ENCODE measurements around the gene IGFBP6.

The IGFBP6 gene

DNA sequence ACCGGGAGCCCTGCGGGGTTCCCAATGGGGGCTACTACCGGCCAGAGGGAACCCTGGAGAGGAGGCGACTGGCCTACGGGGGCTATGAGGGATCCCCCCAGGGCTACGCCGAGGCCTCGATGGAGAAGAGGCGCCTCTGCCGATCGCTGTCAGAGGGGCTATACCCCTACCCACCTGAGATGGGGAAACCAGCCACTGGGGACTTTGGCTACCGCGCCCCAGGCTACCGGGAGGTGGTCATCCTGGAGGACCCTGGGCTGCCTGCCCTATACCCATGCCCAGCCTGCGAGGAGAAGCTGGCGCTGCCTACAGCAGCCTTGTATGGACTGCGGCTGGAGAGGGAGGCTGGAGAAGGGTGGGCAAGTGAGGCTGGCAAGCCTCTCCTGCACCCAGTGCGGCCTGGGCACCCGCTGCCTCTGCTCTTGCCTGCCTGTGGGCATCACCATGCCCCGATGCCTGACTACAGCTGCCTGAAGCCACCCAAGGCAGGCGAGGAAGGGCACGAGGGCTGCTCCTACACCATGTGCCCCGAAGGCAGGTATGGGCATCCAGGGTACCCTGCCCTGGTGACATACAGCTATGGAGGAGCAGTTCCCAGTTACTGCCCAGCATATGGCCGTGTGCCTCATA is 37.9 kb upstream of the IGFBP6 start:
- DNase-seq = no peak

DNA sequence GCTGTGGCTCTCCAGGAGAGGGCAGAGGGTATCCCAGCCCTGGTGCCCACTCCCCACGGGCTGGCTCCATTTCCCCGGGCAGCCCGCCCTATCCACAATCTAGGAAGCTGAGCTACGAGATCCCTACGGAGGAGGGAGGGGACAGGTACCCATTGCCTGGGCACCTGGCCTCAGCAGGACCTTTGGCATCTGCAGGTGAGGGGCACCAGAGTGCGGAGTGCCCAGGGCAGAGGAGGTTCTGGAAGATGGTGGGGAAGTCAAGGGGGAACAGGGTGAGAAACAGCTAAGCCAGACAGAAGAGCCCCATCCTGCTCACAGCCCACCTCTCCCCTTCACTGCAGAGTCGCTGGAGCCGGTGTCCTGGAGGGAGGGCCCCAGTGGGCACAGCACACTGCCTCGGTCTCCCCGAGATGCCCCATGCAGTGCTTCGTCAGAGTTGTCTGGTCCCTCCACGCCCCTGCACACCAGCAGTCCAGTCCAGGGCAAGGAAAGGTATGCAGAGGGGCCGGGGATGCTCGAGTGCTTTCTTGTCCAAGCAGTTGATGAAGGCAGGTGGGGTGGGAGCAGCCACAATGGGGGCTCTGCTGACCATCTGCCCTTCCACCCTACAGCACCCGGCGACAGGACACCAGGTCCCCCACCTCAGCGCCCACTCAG is 37.3 kb upstream of the IGFBP6 start:
- no peak for DNase-seq

DNA sequence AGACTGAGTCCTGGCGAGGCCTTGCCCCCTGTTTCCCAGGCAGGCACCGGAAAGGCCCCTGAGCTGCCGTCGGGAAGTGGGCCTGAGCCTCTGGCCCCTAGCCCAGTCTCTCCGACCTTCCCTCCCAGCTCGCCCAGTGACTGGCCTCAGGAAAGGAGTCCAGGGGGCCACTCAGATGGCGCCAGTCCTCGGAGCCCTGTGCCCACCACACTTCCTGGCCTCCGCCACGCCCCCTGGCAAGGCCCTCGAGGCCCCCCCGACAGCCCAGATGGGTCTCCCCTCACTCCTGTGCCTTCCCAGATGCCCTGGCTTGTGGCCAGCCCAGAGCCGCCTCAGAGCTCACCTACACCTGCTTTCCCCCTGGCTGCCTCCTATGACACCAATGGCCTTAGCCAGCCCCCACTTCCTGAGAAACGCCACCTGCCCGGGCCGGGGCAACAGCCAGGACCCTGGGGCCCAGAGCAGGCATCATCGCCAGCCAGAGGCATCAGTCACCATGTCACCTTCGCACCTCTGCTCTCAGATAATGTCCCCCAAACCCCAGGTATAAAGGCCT is 36.7 kb upstream of the IGFBP6 start:
- no peak for DNase-seq

DNA sequence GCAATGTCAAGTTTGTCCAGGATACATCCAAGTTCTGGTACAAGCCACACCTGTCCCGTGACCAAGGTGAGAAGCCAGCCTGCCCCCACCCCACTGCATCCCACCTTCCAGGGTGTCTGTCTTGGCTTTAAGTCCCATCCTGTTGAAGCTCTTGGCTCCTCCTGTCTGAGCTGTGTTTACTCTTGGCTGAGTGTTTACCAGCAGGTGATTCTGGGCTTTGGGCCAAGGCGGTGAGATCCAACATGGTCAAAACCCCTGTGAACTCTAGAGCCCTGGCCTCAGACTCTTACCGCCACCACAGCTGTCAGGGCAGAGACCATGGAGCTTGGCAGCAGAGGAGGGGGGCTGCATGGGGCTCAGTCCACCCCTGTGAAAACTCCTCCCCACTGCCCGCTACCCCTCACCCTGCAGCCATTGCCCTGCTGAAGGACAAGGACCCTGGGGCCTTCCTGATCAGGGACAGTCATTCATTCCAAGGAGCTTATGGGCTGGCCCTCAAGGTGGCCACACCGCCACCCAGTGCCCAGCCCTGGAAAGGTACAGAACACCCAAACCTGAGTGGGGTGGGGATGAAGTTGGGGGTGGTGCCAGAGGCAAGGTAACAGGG is 36.0 kb upstream of the IGFBP6 start:
- no peak for DNase-seq

DNA sequence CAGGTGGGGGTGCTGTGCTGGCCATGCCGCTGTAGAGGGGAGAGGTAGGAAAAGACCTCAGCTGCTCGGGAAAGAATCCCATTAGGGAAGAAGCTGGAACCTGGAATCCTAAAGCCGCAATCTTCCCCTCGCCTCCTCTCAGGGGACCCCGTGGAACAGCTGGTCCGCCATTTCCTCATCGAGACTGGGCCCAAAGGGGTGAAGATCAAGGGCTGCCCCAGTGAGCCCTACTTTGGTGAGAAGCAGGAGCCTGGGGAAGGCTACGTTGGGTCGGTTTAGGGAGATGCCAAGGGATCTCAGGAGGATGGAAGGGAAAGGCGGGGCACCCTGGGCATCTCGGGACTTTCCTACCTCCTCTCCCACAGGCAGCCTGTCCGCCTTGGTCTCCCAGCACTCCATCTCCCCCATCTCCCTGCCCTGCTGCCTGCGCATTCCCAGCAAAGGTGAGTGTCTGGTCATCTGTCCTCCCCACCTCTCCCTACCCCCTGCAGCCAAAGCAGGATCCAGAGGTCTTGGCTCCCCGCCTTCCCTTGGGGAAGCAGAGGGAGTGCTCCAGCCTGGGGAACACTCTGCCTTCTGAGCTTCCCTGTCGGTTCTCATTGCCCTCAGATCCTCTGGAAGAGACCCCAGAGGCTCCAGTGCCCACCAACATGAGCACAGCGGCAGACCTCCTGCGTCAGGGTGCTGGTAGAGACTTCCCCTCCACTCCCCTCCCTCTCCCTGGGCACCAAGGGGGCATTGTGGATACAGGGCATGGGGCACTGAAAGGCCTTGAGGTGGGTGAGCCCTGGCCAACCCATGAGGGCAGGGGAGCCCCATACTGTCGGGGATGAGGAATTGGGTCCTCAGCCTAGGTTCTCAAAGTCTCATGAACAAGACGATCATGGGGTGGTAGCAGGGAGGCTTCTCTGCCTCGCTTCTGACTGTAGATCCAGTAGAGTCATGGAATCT is 35.2 kb upstream of the IGFBP6 start:
- DNase-seq = no peak

DNA sequence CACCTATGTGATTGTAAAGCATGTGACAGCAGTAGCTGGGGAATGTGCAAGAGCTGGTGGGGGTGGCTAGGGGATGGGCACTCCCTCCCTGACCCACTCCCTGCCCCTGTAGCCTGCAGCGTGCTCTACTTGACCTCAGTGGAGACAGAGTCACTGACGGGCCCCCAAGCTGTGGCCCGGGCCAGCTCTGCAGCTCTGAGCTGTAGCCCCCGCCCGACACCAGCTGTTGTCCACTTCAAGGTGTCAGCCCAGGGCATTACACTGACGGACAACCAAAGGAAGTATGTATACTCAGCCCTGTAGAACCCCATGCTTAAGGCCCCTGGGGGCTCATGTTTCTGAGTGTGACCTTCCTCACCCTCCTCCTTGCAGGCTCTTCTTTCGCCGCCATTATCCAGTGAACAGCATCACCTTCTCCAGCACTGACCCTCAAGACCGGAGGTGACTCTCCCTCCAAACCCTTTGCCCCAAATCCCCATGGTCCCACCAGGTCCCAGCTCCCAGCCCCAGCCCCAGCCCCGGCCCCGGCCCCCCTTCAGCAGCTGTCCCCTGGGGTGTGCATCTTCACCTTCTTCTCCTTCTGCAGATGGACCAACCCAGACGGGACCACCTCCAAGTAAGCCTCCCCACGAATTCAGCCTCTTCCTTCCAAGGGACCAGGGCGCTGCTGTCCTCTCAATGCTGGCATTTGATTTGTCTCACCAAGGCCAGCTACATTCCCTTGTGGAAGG is 34.3 kb upstream of the IGFBP6 start:
- no peak for DNase-seq

DNA sequence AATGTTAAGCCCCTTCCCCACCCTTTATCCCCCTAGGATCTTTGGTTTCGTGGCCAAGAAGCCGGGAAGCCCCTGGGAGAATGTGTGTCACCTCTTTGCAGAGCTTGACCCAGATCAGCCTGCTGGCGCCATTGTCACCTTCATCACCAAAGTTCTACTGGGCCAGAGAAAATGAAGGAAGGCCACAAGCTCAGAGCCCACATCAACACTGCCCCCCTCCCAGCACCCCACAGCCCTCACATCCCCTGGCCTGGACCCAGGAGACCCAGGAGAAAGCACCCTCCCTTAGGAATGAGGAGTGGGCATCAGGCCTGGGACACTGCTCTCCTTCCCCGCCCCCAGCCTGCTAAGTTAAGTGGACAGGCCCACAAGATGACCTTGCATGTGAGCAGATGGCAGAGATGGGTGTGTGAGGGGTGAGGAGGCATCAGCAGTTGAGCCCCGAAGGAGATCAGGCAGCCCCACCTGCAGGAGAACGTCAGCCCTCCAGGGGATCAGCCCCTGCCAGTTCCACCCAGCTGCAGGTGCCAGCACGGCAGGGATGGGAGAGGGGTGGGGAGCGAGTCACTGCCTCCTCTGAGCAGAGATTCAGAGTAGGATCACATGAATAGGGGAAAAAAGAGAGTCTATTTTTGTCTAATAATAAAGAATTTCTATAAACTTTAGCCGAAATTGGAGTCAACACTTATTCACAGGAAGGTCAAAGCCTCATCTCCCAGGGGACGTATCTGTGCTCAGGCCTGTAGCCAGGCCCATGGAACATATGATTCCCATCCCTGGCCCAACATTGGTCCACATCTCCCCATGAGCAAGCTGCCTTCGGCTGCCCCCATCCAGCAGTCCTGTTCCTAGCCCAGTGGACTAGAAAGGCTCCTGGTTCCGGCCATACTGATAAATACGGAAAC is 33.5 kb upstream of the IGFBP6 start:
- DNase-seq = no peak

DNA sequence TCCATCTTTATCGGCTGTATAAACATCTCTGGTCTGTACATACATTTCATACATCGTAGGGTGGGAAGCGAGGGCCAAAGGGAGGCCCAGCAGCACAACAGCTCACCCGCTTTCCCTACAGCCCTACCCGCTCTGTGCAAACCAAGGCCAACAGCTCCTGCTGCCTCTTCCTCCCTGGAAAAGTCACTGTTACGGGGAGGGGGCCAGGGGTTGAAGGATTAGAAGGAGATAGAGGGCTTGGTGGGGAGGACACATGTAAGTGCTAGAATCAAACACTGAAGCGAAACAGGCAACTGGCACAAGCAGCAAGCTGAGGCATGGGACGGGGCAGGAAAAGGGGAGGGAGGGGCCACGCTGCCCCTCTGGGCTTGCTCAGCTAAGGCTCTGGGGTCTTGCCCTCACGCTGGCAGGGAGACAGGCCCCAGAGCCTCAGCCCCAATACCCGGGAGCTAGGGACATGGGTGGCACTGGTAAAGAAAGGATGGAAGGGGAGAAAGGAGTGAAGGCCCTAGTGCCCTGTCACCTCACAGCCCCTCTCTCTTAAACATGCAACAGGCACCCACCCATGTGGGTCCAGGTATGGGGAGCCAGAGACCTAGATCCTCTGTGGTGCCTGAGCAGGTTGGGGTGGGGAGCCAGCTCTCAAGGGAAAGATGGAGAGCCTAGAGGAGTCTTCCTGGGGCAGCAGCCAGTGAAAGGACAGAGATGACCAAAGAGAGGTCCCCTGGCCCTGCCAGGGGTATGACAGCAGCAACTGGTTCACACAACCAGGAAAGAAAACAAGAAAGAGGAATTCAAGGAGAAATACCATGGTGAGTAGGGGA is 32.6 kb upstream of the IGFBP6 start:
- DNase-seq = no peak

DNA sequence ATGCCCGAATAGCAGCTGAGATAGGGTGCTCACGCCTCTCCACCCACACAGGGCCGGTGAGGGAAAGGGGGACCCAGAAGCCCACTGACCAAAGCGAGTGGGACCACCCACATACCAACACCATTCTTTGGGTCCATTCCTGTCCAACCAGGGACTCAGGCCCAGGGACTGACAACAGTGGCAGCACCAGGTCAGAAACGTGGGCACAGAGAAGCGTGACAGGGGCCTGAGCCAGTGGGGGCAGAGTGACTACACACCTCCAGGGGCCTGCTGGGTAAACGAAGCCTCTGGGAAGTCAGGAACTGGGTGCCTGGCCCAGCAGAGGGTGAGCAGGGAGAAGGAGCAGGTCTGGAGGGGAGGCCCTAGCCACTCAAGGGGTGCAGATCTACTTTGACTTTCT is 32.0 kb upstream of the IGFBP6 start:
- no peak for DNase-seq

DNA sequence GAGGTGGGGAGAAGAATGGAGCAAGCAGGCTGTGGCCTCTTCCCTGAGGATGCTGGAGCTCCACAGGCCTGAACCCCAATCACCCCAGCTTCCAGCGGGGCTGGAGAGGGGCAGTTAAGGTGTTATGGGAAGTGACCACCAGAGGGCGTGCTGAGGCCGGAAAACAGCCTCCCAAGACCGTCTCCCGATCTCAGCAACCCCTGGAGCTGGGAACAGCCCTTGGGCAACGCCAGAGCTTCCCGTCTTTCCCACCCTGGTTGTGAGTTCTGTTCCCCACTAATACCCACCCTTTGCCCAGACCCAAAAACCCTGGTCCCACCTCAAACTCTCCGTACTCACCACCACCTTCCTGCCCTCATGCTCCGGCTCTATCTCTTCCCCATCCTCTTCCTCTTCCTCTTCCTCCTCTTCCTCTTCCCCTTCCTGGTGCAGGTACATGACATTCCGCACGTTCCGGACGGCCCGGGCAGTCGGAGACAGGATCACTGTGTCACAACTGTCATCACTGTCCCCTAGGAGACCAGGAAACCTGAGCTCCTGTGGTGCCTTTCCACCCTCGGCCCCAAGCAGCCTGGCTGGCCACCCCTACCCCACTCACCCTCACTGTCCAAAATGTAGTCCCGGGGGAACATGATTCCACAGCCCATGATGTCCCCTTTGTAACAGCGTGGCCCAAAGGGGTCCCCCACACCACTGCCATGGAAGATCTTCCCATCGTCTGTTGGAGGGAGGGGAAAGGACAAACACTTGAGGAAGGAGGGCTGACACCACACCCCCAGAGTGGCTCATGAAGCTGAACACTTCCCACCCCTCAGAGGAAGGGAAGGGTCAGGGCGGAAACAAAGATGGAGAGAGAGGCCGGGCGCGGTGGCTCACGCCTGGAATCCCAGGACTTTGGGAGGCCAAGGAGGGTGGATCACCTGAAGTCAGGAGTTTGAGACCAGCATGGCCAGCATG is 31.2 kb upstream of the IGFBP6 start:
- peak; percentile 48 for DNase-seq

DNA sequence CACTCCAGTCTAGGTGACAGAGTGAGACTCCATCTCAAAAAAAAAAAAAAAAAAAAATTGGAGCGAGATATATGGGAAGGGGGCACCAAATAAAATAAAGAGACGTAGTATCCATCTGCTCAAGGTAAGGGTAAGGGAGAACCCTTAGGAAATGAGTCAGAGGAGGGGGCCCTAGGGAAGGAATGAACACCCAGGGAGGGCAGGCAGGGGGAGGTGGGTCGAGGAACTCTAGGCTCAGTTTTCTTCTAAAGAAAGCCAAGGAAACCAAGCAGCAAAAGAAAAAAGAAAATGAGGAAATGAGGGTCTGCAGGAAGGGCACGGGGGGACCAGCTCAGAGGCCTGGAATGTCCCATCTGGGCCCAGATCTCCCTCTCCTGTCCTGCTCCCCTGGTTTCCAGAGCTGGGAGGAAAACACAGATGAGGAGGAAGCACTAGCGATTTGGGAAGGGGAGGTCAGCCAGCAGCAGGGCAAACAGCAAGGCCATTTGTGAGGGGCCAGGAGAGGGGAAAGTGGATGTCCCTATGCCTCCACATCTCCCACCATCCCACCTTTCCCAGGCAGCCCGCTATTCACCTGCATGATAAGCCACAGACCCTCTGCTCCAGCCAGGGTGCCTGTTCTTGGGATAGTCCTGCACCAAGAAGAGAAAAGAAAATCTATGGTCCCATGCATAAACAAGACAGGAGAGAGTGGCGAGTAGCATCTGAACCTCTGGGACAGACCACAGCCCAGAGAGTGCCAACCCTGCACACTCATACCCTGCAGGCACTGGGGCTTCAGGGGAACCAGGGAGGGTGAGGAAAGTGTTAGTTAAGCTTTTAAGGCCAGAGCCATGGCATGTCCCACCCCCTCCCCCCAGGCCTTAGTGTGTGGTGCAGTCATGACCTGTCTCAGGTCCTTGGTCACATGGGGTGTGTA is 30.1 kb upstream of the IGFBP6 start:
- DNase-seq = no peak

DNA sequence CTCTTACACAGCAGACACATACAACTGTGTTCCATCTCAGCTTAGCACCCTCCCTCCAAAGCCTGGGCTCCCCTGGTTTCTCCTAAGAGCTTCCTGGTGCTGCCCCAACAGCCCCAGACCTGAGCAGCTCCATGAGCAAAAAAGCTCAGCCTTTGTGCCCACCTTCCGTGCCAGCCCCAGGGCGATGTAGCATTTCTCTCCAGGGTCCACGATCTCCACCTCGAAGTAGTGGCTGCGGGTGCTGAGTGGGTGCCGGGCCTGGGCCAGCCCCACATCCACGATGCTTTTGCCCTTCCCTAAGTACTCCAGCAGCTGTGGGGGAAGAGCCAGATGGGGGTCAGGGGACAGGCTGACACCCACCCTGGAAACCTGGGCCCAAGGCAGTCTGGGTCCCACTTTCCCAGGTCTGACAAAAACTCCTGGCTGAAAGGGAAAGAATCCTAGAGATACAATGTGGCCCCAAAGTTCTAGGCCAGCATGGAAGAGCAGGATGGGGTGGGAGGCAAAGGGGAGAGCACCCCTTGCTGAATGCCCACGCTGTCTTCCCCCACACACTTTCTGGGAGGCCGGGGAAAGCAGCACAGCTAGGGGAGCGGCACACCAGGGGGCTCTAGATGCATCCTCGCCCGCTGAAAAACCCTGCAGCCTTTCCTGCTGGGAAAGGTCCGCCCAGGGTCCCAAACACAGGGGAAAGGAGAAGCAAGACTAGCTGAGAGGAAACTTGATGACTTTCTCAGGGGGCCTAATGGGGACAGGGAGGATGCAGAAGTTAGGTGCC is 29.3 kb upstream of the IGFBP6 start:
- no peak for DNase-seq

DNA sequence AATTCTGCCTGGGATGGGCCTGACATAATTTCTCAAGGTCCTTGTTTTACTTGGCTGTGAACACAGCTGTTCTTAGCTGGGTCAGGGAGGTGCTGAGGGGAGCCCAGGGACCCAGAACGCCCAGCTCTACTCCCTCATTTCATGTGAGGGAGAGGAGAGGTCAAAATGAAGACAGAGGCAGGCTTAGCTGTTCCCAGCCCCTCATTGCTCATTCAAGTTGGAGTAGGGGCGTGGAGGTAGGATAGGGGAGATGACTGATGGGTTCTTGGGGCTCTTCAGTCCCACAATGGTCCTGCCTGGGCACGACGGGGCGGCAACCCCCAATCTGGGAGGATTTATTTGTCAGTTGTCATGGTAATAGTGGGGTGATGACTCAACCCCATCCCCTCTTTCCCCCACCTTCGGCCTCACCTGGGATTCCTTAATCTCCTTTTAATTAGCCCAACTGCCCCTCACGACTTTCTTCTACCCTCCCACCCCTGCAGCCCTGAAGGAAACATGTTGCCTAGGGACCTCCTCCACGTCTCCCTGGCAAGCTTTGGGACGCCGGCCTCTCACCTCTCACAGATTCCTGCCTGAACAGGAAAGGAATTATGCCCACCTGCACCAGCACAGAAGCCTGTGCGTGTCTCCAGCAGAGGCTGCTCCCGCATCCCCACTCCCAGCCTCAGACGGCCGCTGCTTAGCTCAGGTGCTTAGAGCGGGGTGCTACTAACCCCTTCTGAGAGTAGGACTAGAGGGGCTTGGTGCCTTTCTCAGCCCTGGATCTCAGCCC is 28.5 kb upstream of the IGFBP6 start:
- no peak for DNase-seq

DNA sequence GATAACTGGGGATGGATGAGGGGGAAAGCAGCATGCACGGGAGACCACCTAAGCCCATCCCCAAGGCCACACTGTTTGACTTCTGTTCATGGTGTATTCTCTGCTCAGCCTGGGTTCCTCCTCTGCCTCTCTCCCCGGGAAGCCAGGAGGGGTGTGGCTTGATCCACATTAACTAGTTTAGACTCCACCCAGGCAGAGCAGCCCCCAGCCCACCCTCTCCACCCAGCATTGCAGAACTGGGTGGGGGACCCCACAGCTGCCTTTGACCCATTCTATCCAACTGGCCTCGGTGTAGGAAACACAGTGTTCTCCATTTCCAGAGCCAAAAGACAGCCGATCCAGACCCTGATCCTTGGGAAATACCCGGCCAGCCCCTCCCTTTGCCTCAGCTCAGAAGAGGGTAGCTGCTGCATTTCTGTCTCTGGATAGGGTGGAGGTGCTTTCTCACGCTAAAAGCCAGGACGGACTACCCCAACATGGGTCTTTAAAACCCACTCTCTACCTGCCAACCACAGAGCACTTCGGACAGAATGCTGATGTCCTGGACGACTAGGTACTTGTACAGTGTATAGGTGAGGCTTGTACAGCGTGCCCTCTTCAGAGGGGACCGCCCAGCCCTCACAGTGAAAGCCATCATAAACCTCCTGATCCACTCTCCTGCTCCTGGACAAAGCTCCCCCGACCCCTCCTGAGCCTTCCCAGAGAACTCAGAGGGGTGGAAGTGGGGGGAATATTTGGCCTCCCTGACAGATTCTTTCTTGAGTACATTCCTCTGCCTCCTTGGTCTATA is 27.7 kb upstream of the IGFBP6 start:
- DNase-seq = no peak

DNA sequence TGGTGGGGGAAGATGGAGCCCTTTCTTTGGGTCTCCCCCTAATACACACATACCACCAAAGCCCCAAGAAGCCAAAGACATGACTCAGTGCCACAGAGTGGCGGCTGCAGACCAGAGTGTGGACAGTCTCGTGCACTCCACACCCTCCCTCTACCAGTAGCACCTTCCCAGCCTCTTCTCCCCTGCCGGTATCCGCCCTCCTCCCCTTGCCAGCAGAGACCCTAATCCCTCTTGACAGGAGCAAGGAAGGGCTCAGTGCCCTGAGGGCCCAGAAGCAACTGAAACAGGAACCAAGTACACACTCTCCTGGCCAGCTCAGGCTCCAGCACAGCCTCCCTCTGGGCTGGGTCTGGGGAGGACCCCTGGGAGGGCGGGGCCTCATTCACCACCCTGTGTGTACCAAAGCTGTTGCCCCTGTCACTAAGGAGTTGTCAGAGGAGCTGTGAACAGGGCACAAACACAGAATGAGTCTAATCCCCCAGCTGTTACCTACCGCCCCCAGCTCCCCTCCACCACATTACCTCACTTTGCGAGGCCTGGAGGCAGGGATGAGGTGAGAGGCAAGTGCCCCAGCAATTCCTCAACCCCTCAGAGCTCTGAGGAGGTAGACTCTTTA is 26.5 kb upstream of the IGFBP6 start:
- no peak for DNase-seq
